LNCaP clone FGC (cell line): Measurements from ENCODE around the gene SLC22A5.

Experiments used
- DNase-seq: peaks from one replicate; pipeline ENCODE4 v3.0.0-alpha.2; 2011; ENCODE audit warnings: low read depth
- H3K4me3 ChIP-seq: 2 replicates; pipeline ENCODE4 v1.5.1; 2011; ENCODE audit warnings: mild to moderate bottlenecking, low read depth, low read length, control low read depth
- TF ChIP-seq, protein P1 (sequence below): IDR thresholded peaks from 2 replicates; pipeline ENCODE4 v1.5.1; 2012; ENCODE audit warnings: mild to moderate bottlenecking; ENCODE audit not compliant: control insufficient read depth, insufficient read depth; ENCODE audit errors: extremely low read depth

SLC22A5 gene

DNA sequence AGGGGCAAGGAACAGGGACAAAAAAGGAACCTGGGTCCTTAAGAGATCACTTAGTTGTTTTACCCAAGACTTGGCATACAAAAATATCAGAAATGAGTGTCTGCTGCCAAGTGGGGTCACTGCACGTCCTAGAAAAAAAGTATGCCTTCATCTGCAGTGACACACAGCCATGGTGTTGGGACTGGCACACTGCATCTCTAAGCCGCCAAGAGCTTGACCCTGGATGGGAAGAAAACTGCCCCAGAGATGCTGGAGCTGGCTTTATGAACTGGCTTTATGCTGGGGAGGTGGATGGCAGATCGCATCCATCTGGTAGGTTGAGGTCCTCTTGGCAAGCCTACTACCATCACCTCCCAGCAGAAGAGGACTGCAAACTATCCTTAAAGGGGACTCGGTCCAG, 69.4 kb downstream of the SLC22A5 start:
- DNase-seq = no peak
- TF ChIP-seq, protein P1, sequence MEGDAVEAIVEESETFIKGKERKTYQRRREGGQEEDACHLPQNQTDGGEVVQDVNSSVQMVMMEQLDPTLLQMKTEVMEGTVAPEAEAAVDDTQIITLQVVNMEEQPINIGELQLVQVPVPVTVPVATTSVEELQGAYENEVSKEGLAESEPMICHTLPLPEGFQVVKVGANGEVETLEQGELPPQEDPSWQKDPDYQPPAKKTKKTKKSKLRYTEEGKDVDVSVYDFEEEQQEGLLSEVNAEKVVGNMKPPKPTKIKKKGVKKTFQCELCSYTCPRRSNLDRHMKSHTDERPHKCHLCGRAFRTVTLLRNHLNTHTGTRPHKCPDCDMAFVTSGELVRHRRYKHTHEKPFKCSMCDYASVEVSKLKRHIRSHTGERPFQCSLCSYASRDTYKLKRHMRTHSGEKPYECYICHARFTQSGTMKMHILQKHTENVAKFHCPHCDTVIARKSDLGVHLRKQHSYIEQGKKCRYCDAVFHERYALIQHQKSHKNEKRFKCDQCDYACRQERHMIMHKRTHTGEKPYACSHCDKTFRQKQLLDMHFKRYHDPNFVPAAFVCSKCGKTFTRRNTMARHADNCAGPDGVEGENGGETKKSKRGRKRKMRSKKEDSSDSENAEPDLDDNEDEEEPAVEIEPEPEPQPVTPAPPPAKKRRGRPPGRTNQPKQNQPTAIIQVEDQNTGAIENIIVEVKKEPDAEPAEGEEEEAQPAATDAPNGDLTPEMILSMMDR = no peak
- no peak overlapping the region for H3K4me3 ChIP-seq

- TF ChIP-seq, protein P1 = no peak
- H3K4me3 ChIP-seq = no peak overlapping the region
- no peak for DNase-seq
These were observed 70.1 kb downstream of the SLC22A5 start for GRCh38 chr5:132439521-132440089.

DNA sequence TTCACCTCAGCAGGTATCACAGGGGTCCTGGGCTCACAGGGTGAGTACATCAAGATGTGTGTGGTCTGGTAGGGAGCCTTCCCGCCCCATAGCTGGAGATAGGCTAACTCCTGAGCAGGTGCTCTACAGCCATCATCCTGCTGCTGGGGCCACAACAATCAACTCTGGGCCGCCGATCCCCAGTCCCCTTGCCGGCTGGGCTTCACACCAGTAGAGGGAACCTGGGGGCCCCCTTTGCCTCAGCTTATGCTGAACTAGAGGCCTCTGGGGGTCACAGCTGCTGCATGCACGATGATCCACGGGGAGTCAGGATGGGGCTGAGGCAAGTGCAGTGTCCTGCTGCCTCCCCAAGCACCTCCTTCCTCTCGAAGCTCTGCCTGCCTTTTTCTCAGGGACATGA, 74.6 kb downstream of the SLC22A5 start:
- TF ChIP-seq, protein P1 = no peak
- DNase-seq = no peak
- H3K4me3 ChIP-seq = no peak overlapping the region
